ENCODE data around the gene RETREG3. TPM values are rescaled to one million over a fixed set of nuclear protein-coding genes. Genes with fewer than 3 reads are reported as not detected.
A peak's percentile ranks its signal among the peaks of the same experiment; 100 is the strongest.
"Not testable (repeated sequence)": the region's sequence is repeated elsewhere in the genome, so short reads cannot be mapped to it uniquely, and the experiment has no call there.

The RETREG3 gene
- total RNA-seq, 8 experiments from 2014 or later, result 27.1 to 40.2 (median 32.8) TPM

DNA sequence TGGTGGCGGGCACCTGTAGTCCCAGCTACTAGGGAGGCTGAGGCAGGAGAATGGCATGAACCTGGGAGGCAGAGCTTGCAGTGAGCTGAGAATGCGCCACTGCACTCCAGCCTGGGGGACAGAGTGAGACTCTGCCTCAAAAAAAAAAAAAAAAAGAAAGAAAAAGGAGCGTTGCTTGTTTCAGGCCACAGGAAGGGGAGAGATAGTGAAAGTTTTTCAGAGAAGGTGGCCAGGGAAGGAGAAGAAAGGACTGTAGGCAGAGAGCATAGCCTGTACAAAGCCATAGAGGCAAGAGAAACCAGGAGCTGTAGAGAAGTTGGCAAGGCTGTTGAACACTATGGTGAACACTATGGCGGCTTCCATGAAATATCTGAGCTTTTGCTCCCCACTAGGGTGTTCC lies 68.6 kb downstream of the RETREG3 start:
- ATAC-seq (replicated peaks in 6 of 8); H3K4me1 ChIP-seq (replicated peaks in 1 of 2); in situ Hi-C loops (cut with MboI; ENCODE audit: low pct_unique_long_range_greater_than_20kb in 2 of 9, low sequenced_read_pairs in 9 of 9, unreplicated experiment in 9 of 9); H3K27ac ChIP-seq; H3K4me3 ChIP-seq: not testable (repeated sequence)
- 80 to 100% (median 93%) methylated on average over 1 to 4 of the region's 4 CpGs for WGBS, 10 experiments

DNA sequence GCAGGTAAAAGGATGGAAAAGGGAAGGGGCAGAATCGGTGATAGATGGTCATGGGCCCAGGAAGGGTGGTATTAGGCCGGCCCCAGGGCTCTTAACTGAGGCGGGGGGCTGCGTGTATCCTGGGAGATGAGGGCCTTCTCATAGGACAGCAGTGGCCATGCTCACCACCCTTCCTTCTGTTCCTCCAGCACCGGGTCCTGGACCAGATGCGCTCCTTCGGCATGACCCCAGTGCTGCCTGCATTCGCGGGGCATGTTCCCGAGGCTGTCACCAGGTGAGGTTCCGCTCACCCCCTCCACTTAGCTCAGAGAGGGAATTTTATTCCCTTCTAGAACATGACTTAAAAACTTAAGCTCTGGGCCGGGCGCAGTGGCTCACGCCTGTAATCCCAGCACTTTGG lies 70.7 kb downstream of the RETREG3 start:
- Histone ChIP-seq H3K27ac (no peak overlapping the region), H3K4me1 (replicated peaks in 1 of 2) (peaks cover 18 to 19% of the 10 kb centered on the region in 2 donors), H3K4me3 (no peak overlapping the region)
- 92 to 100% (median 93%) methylated on average over 2 to 9 of the region's 14 CpGs; no CpG with 5 or more reads in 6 of the 10 experiments for WGBS, 10 experiments
- in situ Hi-C loops (cut with MboI; ENCODE audit: low pct_unique_long_range_greater_than_20kb in 2 of 9, low sequenced_read_pairs in 9 of 9, unreplicated experiment in 9 of 9), result no loop called here
- no peak for ATAC-seq (replicated peaks in 6 of 8)

DNA sequence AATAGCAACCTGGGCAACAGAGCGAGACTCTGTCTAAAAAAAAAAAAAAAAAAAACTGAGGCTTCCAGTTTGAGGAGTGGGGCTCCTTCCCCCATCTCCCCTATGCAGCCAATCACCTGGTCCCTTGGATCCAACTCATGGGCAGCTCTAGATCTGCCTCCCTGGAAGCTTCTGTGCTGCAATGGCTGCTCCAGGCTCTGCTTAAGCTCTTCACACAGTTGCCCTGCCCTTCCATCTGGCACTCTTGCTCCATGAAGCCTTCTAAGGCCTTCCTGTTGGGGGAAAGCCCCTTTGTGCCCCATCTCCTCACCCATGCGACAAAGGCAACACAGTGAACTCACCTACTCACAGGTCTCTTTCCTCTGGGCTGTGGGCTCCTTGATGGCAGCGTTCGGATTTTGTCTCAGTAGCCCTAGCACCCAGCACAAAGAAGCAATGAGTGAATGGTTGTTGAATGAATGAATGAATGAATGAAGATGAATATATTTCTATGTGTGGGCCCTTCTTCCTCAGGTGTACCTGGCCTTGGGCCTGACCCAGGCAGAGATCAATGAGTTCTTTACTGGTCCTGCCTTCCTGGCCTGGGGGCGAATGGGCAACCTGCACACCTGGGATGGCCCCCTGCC lies 71.2 kb downstream of the RETREG3 start:
- no peak overlapping the region for H3K27ac ChIP-seq
- peaks cover 18 to 19% of the 10 kb centered on the region in 2 donors for H3K4me1 ChIP-seq (replicated peaks in 1 of 2)
- no peak for ATAC-seq (replicated peaks in 6 of 8)
- H3K4me3 ChIP-seq, result no peak overlapping the region
- in situ Hi-C loops (cut with MboI; ENCODE audit: low pct_unique_long_range_greater_than_20kb in 2 of 9, low sequenced_read_pairs in 9 of 9, unreplicated experiment in 9 of 9), result no loop called here
- 85 to 100% (median 100%) methylated on average over 1 to 3 of the region's 5 CpGs; no CpG with 5 or more reads in 5 of the 10 experiments for whole genome bisulfite sequencing, 10 experiments

DNA sequence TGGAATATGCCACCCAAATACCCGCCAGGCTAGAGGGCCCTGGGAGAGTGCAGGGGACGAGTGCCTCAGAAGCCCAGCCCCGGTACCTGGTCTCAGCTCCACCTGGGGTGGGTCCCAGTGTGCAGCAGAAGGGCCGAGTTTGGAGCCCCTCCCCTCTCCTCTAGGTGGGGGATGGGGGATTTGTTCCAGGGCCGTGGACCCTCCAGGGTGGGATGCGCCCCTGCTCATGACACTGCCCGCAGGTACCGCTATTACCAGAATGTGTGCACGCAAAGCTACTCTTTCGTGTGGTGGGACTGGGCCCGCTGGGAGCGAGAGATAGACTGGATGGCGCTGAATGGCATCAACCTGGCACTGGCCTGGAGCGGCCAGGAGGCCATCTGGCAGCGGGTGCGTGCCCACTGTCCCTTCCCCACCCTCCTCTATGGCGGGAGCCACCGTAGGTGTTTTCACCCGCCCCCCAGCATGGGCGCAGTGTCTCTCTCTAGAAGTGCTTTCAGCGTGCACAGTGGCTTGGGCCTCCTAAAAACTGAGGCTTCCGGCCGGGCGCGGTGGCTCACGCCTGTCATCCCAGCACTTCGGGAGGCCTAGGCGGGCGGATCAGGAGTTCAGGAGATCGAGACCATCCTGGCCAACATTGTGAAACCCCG lies 71.9 kb downstream of the RETREG3 start:
- in situ Hi-C loops (cut with MboI; ENCODE audit: low pct_unique_long_range_greater_than_20kb in 2 of 9, low sequenced_read_pairs in 9 of 9, unreplicated experiment in 9 of 9), result no loop called here
- no peak for ATAC-seq (replicated peaks in 6 of 8)
- peaks cover 18 to 19% of the 10 kb centered on the region in 2 donors for H3K4me1 ChIP-seq (replicated peaks in 1 of 2)
- H3K27ac ChIP-seq, result peak overlapping the region; percentile 92 to 94
- peak overlapping the region; percentile 53 to 86 (median 81) for H3K4me3 ChIP-seq
- 89 to 95% methylated on average over 5 to 12 of the region's 31 CpGs; no CpG with 5 or more reads in 8 of the 10 experiments for WGBS, 10 experiments

DNA sequence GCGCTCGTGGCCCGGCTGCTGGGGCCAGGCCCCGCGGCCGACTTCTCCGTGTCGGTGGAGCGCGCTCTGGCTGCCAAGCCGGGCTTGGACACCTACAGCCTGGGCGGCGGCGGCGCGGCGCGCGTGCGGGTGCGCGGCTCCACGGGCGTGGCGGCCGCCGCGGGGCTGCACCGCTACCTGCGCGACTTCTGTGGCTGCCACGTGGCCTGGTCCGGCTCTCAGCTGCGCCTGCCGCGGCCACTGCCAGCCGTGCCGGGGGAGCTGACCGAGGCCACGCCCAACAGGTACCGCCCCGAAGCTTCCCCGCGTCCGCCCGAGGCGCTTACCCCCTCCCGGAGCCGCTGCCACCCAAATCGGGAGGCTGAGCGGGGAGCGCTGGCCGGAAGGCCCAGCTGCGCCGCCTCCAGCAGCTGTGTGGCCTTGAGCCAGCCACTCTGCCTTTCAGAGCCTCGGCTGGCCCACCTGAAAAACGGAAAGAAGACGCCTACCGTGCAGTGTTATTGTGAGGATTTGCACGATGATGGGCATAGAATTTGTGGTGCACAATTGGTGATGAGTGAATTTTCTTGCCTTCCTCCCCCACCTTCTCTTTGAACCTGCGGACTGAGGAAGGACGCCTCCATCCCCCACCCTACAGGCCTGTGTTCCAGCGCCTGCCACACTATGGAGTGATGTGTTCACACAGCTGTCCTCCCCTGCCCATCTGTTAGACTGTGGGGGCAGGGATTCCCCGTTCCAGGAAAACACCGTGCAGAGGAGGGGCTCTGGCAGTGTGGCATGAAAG lies 72.6 kb downstream of the RETREG3 start:
- H3K27ac ChIP-seq, result peak overlapping the region; percentile 92 to 94
- H3K4me3 ChIP-seq, result peak overlapping the region; percentile 53 to 86 (median 81)
- H3K4me1 ChIP-seq (replicated peaks in 1 of 2), result peaks cover 18 to 21% of the 10 kb centered on the region in 2 donors
- in situ Hi-C loops (cut with MboI; ENCODE audit: low pct_unique_long_range_greater_than_20kb in 2 of 9, low sequenced_read_pairs in 9 of 9, unreplicated experiment in 9 of 9), result no loop called here
- ATAC-seq (replicated peaks in 6 of 8), result peak; percentile 57 to 84 (median 80)
- WGBS, 10 experiments, result 0% methylated on average over 1 to 5 of the region's 65 CpGs; no CpG with 5 or more reads in 8 of the 10 experiments

DNA sequence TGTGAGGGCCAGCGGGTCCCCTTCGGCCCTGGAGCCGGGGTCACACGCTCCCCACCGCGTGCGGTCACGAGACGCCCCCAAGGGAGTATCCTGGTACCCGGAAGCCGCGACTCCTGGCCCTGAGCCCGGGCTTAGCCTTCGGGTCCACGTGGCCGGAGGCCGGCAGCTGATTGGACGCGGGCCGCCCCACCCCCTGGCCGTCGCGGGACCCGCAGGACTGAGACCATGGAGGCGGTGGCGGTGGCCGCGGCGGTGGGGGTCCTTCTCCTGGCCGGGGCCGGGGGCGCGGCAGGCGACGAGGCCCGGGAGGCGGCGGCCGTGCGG lies 73.2 kb downstream of the RETREG3 start, which contains the start of gene NAGLU:
Gene NAGLU, plus strand, starts transcription at position 194 of the 324 bp plus-strand sequence. Its CDS starts 32 bp downstream, at position 226.
- Histone ChIP-seq H3K4me3 (peak within 1 kb of the TSS; percentile 53 to 86 (median 81)), H3K27ac (peak within 1 kb of the TSS; percentile 92 to 94), H3K4me1 (replicated peaks in 1 of 2) (peaks cover 18 to 24% of the 10 kb centered on the region in 2 donors)
- whole genome bisulfite sequencing, 10 experiments, result 0% methylated on average over 2 of the region's 40 CpGs; no CpG with 5 or more reads in 9 of the 10 experiments
- in situ Hi-C loops (cut with MboI; ENCODE audit: low pct_unique_long_range_greater_than_20kb in 2 of 9, low sequenced_read_pairs in 9 of 9, unreplicated experiment in 9 of 9), result no loop called here
- ATAC-seq (replicated peaks in 6 of 8), result peak; percentile 77 to 89 (median 87)

DNA sequence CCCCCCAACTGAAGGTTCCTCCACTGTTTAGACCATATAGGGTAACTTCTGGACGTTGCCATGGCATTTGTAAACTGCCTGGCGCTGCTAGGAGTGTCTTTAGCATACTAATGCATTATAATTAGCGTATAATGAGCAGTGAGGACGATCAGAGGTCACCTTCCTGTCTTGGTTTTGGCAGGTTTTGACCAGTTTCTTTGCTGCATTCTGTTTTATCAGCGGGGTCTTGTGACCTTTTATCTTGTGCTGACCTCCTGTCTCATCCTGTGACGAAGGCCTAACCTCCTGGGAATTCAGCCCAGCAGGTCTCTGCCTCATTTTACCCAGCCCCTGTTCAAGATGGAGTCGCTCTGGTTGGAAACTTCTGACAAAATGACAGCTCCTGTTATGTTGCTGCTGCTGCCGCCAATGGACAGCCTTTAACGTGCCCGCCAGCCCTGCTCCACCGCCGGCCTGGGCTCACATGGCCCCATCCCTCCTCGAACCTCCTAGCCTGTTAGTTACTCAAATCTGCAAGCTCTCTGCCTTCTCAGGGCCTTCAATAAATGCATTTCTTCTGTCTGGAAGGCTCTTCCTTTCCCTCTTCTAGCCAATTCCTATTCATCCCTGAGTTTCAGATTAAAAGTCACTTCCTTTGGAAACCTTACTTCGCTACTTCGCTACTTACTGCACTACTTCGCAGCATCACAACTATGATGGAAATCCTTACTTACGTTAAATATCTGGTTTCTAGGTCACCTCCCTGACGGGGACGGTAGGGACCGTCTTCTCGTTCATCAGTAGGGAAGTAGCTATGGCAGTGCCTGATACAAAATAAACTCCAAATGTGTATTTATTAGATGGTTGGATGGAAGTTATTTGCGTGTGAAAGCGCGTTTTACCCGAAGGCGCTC lies 73.8 kb downstream of the RETREG3 start:
- H3K27ac ChIP-seq, result peak overlapping the region; percentile 92 to 94
- in situ Hi-C loops (cut with MboI; ENCODE audit: low pct_unique_long_range_greater_than_20kb in 2 of 9, low sequenced_read_pairs in 9 of 9, unreplicated experiment in 9 of 9), result no loop called here
- WGBS, 10 experiments, result 0 to 80% (median 46%) methylated on average over 2 to 18 of the region's 26 CpGs; no CpG with 5 or more reads in 1 of the 10 experiments
- H3K4me1 ChIP-seq (replicated peaks in 1 of 2), result peaks cover 18 to 24% of the 10 kb centered on the region in 2 donors
- peak in 1 of 8 experiments; percentile 12 for ATAC-seq (replicated peaks in 6 of 8)
- peak overlapping the region; percentile 53 to 86 (median 81) for H3K4me3 ChIP-seq

DNA sequence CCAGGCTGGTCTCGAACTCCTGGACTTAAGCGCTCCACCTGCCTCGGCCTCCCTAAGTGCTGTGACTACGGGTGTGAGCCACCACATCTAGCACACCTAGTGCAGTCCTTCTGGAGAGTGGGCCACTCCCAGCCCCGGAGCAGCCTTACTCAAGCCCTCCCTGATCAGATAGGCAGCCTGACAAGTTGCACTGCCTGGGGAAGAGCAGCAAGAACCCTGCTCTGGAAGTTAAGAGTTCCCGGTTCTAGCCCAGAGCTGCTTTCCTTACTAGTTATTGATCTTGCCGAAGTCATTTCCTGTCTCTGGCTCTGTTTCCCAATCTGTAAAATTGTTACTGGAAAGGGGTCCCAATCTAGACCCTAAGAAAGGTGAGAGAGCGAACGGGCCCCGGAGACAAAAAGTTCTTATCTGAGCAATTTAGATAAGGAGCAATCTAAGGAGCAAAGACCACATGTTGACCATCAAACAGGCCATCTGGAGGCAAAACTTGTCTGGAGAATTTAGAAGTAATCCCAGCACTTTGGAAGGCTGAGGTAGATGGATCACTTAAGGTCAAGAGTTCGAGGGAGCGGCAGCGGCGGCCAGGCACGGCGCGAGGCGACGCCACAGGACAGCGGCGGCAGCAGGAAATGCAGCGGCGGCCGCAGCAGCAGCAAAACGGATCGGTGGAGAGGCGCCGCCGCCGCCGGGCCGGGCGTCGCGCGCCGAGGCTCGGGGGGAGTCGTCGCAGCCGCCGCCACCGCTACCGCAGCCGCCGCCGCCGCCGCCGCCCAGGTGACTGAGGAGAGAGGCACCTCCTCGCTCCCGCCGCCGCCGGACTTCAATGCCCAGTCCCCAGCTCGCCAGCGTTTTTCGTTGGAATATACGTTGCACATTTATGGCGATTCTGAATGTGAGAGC lies 77.5 kb downstream of the RETREG3 start:
- WGBS, 10 experiments, result 0 to 100% (median 30%) methylated on average over 1 to 26 of the region's 60 CpGs; no CpG with 5 or more reads in 1 of the 10 experiments
- peak overlapping the region; percentile 64 to 79 for H3K27ac ChIP-seq
- peaks cover 11 to 17% of the 10 kb centered on the region in 2 donors for H3K4me1 ChIP-seq (replicated peaks in 1 of 2)
- in situ Hi-C loops (cut with MboI; ENCODE audit: low pct_unique_long_range_greater_than_20kb in 2 of 9, low sequenced_read_pairs in 9 of 9, unreplicated experiment in 9 of 9), result no loop called here
- peak; percentile 3 to 20 (median 8) for ATAC-seq (replicated peaks in 6 of 8)
- H3K4me3 ChIP-seq, result peak overlapping the region; percentile 32 to 41 (median 39)

DNA sequence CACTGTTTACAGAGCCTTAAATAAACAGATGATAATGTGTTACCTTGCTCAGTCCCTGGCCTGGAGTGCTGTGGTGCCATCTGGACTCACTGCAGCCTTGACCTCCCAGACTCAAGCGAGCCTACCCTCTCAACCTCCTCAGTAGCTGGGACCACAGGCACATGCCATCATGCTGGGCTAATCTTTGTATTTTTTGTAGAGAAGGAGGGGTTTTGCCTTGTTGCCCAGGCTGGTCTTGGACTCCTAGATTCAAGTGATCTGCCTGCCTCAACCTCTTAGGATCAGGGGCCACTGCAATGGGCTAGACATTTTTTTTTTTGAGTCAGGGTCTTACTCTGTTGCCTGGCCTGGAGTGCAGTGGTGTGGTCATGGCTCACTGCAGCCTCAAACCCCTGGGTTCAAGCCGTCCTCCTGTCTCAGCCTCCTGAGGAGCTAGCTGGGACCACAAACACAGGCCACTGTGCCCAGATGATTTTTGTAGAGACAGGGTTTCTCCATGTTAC lies 78.2 kb downstream of the RETREG3 start:
- peak in 1 of 8 experiments; percentile 3 for ATAC-seq (replicated peaks in 6 of 8)
- in situ Hi-C loops (cut with MboI; ENCODE audit: low pct_unique_long_range_greater_than_20kb in 2 of 9, low sequenced_read_pairs in 9 of 9, unreplicated experiment in 9 of 9), result no loop called here
- WGBS, 10 experiments, result 100% methylated on average over 1 of the region's 2 CpGs; no CpG with 5 or more reads in 9 of the 10 experiments
- no peak overlapping the region for H3K4me3 ChIP-seq
- peaks cover 11 to 17% of the 10 kb centered on the region in 2 donors for H3K4me1 ChIP-seq (replicated peaks in 1 of 2)
- no peak overlapping the region for H3K27ac ChIP-seq
